Dermis microvascular lymphatic vessel endothelial cell (primary cell): ENCODE measurements around the gene GADD45B. TPM values are rescaled to one million over a fixed set of nuclear protein-coding genes. Genes with fewer than 3 reads are reported as not detected.

ENCODE experiments used
- DNase-seq, 2 donors: peaks; one replicate each; pipeline versions ENCODE4 v3.0.0 to v3.0.0-alpha.2; 2010; ENCODE audit warnings: low read depth in 2 of 2
- total RNA-seq: library from RNA; depleted of rRNA; stranded (reverse); fragments of >200 nt; gene quantifications from 2 replicates; pipeline ENCODE4 v1.2.1, GENCODE V29; 2014

The GADD45B gene, protein sequence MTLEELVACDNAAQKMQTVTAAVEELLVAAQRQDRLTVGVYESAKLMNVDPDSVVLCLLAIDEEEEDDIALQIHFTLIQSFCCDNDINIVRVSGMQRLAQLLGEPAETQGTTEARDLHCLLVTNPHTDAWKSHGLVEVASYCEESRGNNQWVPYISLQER
- total RNA-seq = 42.0 and 107 TPM in 2 replicates

DNA sequence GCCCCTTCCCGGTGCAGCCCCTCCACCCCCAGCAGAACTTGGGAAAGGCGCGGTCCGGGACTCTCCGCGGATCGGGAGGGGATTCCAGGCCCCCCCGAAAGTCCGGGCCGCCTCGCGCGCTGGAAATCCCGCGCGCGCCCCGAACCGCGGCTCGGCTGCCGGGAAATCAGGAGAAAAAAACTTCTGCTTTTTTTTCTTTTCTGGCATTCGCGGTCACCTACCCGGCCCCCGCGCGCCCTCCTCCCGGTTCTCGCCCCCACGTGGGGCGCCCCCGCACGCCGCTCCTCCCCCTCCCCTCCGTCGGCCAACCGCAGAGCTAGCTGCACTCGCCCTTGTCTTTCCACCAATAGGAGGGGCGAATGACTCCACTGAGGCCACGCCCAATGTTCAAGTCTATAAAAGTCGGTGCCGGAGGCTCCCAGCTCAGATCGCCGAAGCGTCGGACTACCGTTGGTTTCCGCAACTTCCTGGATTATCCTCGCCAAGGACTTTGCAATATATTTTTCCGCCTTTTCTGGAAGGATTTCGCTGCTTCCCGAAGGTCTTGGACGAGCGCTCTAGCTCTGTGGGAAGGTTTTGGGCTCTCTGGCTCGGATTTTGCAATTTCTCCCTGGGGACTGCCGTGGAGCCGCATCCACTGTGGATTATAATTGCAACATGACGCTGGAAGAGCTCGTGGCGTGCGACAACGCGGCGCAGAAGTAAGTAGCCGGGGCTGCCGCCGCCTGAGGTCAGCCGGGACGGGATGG, at the start of gene GADD45B:
Gene GADD45B (plus strand): TSS at position 426 of the 749 bp plus-strand sequence. CDS start 232 bp downstream, at position 658.
- peak; percentile 97 to 98 for DNase-seq

DNA sequence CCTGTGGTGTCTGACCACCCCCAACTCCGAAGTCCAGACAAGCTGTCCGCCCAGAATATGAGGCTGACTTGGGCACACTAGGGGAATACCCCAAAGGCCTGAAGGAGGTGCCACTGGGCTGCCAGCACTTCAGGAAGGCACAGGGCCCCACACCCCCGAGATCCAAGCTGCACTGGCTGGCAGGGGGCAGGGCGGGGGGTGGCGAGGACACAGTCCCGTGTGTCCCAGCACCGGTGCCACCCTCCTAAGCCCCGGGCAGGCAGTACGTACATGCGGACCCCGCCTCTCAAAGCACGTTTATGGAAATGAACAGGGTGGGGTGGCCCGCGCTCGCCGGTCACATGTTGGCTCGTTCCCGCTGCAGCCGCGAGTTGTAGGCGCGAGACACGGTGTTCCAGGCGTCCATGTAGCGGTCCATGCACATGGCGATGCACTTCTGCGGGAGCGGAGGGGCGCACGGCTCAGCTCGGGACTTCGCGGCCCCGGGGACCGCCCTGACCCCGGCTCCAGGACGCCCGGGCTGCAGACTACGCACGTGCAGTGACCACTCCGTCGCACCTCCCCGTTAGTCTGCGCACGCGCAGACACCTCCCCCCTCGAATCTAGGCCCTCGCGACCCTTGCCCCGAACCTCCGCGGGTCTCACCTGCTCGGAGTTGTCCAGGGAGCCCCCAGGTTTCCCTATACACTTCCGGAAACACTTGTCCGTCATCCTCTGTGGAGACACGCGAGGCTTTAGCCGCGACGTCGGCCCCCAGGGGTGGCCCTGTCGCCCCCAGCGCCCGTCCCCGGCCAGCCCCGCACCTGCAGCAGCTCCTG, 49.1 kb upstream of the GADD45B start:
- peak; percentile 29 to 50 for DNase-seq

DNA sequence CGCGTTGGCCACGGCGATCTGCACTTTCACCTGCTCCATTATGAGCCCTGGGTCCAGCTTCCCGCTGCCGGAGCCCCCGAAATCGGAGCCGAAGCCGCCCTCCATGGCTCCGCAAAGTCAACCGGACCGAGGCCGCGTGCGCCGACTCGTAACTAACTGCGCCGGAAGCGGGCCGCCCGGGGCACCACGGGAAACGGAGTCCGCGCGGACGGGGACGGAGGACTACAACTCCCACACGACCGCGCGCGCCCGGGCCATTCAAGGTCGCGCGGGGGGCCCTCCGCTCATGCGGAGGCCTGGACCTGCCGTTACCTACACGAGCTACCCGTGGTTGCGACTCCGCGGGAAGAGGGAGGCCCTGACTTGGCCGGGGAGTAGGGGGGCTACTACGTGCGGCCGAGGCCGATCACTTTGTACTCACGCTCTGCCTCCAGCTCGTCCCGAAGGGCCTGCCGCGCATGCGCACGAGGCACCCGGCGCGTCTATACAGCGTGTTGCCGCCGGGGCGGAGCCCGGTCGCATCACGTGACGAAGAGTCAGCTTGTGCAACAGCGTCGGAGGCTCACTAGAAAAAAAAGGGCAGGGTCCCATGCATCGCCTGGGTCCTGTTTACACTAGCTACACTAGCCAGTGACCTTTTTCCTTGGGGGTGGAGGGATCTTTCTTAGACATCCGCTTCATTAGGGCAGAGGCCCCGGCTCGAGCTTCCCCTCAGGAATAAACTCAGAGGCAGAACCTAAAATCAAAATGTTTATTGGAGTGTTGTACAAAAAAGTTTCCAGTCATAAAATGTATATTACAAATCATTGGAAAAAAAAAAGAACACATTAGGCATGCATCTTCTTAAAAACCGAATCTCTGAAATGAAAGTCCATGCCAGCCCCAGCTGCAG, 48.3 kb upstream of the GADD45B start, which contains the start of gene TIMM13:
Gene TIMM13 (minus strand): TSS at position 158 of the 892 bp plus-strand sequence. CDS start 53 bp downstream, at position 105.
- DNase-seq = peak; percentile 90 to 95

DNA sequence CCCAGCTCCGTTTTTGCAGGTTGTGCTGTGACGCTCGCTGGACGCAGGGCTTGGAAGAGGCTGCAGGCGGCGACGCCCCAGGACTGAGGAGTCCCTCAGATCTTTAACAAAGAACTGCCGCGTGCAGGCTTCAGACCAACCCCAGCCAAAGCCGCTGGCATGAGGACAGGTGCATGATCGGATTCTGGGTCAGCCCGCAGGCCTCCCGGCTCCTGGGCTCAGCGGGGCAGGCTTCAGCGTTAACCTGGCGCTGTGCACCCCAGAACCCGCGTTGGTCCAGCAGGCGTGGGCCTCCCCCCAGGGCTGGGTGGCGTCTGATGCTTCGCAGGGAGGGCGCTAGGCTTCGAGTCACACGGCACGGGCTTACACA, 47.6 kb upstream of the GADD45B start:
- DNase-seq = peak in 1 of 2 donors; percentile 30

DNA sequence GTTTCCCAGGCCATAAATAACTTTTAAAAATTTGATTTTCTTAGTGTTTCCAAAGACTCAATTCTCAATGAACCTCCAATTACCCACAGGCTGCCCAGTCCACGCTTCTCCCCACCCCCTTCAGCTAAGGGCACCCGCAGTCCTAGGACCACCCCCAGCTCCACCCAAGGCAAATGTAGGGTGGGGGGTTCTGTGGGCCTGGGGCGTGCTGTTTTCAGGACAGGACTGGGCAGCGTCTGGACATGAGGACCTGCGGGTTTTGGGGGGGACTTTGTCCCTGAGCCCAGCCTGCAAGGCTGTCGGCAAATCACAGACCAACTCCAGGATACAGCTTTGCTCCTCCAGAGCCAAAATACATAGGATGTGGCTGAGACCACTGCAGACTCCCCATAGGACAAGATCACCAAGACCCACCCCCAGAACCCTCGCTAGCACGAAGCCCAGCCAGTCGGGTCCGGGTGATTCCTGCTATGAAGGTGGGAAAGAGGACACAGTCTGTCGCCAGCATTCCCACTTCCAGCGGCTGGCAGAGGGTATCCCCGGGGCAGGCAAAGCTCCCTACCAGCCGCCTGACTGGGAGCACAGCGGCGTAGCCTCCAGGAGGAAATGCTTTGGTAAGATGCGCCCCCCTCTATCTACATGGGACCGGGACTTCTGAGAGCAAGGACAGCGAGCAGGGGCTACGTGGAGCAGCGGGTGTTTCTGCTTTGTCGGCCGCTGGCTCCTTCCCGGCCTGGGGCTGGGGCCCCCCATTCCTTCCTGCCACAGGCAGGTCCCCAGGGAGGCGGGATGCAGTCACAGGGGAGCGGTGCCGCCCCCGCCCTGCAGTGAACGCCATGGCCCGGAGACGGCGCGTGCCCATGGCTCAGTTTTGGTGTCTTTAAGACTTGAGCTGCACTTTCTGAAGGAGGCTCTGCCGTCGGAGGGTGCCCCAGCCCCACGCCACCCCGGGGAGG, 46.9 kb upstream of the GADD45B start:
- no peak for DNase-seq

DNA sequence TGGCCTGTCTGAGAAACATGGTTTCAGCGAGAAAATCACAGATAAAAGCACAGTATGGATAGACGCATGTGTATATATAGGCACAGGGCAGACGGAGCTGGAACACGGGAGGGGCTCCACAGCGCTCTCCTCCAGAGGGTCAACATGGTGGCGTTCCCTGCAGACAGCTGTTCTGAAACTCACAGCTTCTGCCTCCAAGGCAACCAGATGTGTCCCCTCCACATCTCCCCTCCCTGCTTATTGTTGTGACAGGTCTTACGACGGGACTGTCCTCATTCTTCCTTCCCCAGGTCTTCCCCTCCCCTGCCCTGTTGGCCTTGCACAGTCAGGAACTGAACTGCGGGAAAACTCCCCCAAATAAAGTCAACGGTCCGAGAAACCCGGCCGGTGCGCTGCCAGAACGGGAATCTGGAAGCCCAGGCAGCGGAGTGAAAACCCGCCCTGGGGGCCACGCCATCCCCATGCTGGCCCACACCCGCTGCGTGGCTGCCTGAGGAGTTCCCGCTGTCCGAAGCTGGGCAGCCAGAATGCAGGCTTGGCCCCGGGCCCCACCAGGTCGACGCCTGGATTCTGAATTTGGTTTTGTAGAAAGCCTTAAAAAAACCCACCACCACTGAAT, 45.9 kb upstream of the GADD45B start:
- DNase-seq = no peak

DNA sequence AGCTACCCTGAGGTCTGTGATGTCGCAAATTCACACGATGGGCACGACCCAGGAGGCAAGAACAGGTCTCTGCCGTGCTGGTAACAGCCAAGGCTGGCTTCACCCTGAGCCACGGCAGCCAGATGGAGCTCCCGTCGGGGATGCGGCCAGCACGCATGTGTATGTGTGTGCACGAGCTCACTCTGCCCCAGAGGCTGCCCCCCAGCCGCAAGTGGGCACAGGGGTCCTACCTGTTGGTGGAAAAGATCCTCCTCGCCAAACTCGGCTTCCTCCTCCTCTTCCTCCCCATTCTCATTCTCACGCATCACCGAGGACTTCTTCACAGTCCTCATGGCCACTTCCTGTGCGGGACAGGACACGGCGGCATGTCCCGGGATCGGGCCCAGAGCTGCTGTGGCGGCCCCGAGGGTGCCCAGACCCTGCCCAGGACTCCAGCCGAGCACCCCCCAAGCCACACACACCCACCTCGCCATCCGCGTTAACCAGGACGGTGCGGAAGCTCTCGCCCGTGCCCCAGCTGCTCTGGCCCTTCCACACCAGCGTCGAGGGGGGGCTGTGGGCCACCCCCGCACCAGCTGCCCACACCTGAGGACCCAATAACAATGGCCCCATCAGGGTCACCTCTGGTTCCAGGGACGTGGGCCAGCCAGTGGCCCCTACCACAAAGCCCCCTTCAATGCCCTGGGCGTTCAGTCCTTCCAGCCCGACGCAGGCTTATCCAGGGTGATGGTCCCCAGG, 44.4 kb upstream of the GADD45B start:
- no peak for DNase-seq

DNA sequence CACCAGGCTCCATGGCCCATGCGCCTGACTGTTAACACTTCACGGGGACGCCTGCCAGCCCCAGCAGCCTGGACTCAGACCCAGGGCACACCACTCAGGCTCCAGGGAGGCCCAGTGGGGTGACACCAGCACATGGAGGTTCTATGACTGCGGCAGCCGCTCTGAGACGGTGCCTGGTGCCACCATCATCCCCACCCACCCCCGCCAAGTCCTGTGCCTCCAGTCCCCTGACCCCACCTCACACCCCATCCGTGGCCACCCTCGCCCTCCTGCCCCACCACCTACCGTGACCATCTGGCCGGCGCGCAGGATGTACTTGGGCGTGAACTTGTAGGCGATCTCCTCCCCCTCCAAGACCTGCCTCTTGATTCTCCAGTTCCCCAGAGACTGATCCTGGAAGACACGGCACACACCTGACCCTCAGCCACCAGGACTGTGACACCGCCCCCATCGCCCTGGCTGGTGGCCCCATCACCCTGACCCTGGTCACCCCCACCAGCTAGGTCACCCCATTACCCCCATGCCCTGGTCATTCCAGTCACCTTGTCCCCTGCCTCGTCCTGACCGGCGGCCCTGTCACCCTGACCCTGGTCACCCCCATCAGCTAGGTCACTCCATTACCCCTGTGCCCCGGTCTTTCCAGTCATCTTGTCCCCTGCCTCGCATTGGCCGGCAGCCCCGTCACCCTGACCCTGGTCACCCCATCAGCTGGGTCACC, 43.6 kb upstream of the GADD45B start:
- no peak for DNase-seq

DNA sequence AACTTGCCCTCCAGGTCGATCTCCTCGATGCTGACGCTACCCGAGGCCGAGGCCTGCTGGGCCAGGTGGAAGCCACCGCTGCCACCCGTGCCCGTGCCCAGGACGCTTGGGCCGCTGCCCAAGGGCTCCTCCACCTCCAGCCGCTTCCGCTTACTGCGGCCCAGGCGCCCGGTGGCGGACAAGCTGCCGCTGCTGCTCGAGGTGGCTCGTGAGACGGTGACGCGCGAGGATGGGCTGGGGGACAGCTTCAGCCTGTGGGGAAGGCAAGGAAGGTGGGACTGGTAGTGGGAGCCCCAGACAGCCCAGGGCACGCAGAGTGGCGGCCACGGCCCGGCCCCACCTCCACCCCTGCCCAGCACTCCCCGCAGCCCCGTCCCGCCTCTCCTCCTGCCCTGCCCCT, 42.1 kb upstream of the GADD45B start:
- DNase-seq = no peak

DNA sequence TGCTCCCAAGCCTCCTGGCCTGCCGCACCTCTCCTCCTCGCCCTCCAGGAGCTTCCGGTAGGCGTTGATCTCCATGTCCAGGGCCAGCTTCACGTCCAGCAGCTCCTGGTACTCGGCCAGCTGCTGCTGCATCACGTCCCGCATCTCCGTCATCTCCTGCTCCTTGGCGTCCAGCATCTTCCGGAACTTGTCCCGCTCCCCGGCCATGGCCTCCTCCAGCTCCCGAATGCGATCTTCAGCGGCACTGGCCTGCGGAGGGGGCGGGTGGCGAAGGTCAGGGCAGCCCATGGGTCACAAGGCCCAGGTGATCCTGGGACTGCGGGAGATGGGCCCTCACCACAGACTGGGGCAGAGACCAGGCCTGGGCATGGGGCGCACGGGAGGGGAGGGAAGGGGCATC, 41.7 kb upstream of the GADD45B start:
- DNase-seq = no peak

DNA sequence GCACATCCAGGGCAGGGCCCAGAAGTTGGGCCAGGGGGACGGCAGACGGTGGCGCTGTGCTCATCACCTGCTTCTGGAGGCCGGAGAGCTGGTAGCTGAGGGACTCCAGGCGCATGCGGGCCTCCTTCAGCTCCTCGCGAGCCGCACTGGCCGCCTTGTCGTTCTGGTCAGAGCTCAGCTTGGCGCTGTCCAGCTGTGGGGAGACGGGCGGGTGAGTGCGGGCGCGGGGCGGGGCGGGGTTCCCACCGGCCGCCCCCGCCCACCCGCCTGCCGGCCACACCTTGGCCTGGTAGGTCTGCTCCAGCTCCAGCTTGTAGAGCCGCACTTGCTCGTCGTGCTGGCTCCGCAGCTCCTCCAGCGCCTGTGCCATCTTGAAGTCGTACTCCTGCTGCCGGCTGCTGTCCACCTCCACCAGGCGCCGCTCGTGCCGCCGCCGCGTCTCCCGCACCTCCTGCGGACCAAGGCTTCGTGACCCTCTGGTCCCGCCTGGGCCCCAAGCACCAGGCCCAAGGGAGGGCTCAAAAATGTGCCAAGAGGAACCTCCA, 41.1 kb upstream of the GADD45B start:
- no peak for DNase-seq

DNA sequence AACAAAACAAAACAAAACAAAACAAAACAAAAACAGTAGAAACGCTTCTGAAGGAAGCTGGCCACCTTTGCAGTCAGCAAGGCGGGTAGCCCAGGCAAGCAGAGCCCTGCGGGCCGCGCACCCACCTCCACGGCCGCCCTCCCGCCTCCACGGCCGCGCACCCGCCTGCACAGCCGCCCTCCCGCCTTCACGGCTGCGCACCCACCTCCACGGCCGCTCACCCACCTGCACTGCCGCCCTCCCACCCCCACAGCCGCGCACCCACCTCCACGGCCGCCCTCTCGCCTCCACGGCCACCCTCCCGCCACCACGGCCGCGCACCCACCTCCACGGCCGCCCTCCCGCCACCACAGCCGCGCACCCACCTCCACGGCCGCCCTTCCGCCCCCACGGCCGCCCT, 39.5 kb upstream of the GADD45B start:
- no peak for DNase-seq

DNA sequence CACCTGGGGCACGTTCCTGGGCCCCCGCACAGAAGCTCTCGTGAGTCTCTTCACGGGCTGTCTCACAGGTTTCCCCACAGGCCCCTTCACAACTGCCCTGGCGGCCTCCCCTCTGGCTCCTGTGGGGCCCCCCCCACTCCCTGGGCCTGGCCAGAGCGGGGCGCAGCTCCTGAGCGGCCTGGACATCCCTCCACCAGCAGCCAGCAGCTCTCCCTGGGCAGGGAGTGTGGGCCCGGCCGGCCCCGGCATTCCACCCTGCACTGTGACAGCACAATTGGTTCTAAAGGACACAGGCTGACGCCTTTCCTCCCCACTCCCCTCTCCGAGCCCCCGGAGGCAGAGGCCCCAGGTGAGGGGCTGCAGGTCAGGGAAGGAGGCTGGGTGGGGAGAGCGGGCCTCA, 39.0 kb upstream of the GADD45B start:
- DNase-seq = no peak

DNA sequence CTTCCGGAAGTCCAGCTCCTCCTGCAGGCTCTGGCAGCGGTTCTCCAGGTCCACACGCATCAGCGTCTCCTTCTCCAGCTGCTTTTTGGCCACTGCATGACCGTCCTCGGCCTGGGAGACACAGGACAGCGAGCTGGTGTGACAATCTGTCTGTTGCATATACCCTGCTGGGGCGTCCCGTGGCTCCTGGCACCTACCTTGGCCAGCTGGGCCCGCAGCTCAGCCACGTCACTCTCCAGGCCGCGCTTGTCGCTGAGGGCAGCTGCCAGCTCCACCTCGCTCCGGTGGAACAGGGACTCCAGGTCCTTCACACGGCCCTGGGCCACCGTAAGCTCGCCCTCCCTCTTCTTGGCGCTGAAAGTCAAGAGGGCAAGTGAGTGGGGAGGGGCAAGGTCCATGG, 37.7 kb upstream of the GADD45B start:
- no peak for DNase-seq

DNA sequence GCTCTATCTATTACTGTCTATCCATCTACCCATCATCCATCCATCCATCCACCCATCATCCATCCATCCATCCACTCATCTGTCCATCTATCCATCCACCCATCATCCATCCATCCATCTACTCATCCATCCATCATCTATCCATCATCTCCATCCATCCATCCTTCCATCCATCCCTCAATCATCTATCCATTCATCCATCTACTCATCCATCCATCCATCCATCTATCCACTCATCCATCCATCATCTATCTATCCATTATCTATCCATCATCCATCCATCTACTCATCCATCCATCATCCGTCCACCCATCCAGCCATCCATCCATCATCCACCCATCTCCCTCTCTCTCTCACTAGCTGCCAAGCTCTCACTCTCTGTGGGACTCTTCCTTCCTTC, 35.4 kb upstream of the GADD45B start:
- DNase-seq = no peak

DNA sequence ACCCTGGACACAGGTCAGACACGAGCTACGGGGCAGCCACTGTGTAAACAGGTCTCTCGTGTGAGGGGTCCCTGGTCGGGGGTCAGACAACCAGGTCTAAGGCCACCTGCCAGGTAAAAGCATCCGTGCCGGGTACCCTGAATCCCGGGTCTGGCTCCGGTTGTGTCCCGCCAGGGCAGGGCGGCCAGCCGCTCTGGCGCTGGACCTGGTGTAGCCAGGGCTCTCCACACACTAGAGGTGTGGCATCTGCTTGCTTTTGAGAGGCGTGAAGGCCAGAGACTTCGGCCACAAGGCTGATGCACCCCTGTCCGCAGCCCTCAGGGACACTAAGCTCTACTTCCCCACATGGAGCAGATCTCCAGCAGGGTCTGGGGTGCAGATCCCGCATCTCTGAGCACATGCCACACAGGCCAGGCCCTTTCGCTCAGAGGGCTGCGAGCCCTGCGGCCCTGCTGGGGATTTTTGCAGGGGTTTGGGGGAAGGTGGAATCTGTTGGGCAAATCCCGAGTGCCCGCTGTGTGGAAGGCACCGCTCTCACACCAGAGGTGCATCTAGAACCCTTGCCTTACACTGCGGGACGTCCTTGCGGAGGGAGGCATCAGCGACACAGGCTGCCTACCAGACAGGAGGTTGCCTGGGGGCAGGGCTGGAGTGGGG, 34.7 kb upstream of the GADD45B start:
- DNase-seq = no peak

DNA sequence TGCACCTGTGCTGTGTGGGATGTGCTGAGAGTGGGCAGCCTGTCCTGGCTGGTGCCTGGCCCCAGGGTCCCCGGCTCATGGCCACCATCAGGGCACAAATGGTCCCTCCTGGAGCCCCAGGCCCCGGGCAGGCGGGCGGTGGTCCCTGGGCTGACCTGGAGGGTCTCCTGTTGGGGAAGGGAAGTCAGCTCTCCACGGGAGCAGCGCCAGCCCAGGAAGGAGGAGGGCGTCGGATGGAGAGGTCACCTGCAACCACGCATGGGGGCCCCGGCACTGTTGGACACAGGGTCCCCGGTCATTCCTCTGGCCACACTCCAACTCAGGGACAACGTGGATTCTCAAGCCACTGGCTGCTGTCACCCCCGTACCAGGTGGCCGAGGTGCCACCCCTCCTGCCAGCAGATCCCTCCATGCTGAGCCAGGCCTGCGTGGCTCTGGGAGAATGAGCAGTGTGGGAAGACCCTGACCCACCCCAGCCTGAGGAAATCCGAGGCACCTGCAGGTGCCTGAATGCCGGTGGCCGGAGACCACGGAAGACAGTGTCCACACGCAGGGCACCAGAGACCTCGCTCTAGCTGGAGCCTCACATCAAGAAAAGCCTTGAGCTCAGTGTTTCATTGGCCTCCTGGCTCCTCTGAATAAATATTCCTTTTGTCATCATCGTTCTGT, 32.7 kb upstream of the GADD45B start:
- no peak for DNase-seq
